GM12878 (cell line): ENCODE results near the gene RPP40. TPM values are rescaled to one million over a fixed set of nuclear protein-coding genes. Genes with fewer than 3 reads are reported as not detected.

ENCODE experiments used
- ATAC-seq: fragments of 200-7000 bp; cut with Tn5 transposase; 3 replicates; pipeline ENCODE4 v1.9.1; 2020; ENCODE audit warnings: mild to moderate bottlenecking, moderate library complexity
- BruUV-seq: library from RNA; stranded (reverse); fragments of 400-500 nt; replicated peaks from 2 replicates; lab custom pipeline; 2021; lab: Mats Ljungman, UMichigan
- CTCF ChIA-PET: fragments of 300-600 bp; sonication (Branson Sonifier 250); formaldehyde crosslinking; extraction: SDS; loops from one replicate; lab custom pipeline; 2021; ENCODE audit warnings: inconsistent platforms; lab: Yijun Ruan, JAX
- POLR2A ChIA-PET: fragments of 350-600 bp; formaldehyde crosslinking; extraction: SDS; loops from one replicate; lab custom pipeline; 2021; ENCODE audit warnings: inconsistent platforms; lab: Charles Lee
- RAD21 ChIA-PET: fragments of 300-600 bp; sonication (Branson Sonifier 250); formaldehyde crosslinking; loops from one replicate; lab custom pipeline; 2023; ENCODE audit warnings: antibody characterized with exemption; ENCODE audit not compliant: unreplicated experiment; lab: Charles Lee
- SMC1A ChIA-PET: fragments of 300-600 bp; sonication (Branson Sonifier 250); formaldehyde crosslinking; loops from one replicate; lab custom pipeline; 2023; ENCODE audit not compliant: unreplicated experiment, uncharacterized antibody; lab: Charles Lee
- DNase-seq: peaks from one replicate; pipeline ENCODE4 v3.0.0-alpha.2; 2011; ENCODE audit warnings: low read depth, low spot score
- FAIRE-seq: peaks from 3 replicates; lab custom pipeline; 2011; peaks lifted over from hg19 to GRCh38; lab: Jason Lieb, UNC
- H2AFZ ChIP-seq: 2 replicates; pipeline ENCODE4 v1.6.0; 2011; ENCODE audit warnings: low read depth, low read length, control low read depth; ENCODE audit not compliant: control insufficient read depth
- H3K27ac ChIP-seq: 2 replicates; pipeline ENCODE4 v1.5.1; 2011; ENCODE audit warnings: control low read depth; ENCODE audit not compliant: control insufficient read depth, insufficient read depth
- H3K27me3 ChIP-seq, 2 experiments: replicated peaks in 1 of 2; 2 replicates each; pipeline versions ENCODE4 v1.6.0 to v1.6.1; 2011; ENCODE audit warnings: low read length in 1 of 2; ENCODE audit not compliant: control insufficient read depth in 2 of 2, insufficient read depth in 2 of 2
- H3K36me3 ChIP-seq, 2 experiments: 2 replicates each; pipeline ENCODE4 v1.5.1; 2011; ENCODE audit warnings: low read length in 1 of 2; ENCODE audit not compliant: control insufficient read depth in 2 of 2, insufficient read depth in 2 of 2
- H3K4me1 ChIP-seq: 2 replicates; pipeline ENCODE4 v1.6.1; 2011; ENCODE audit warnings: mild to moderate bottlenecking, low read length, moderate library complexity, mixed read lengths; ENCODE audit not compliant: control insufficient read depth, insufficient read depth
- H3K4me2 ChIP-seq: 2 replicates; pipeline ENCODE4 v1.6.0; 2011; ENCODE audit warnings: control low read depth; ENCODE audit not compliant: control insufficient read depth, insufficient read depth
- H3K4me3 ChIP-seq: fragments of 200-600 bp; sonication (generic); 2 replicates; pipeline ENCODE4 v1.5.1; 2016
- H3K79me2 ChIP-seq: 2 replicates; pipeline ENCODE4 v1.6.0; 2011; ENCODE audit warnings: low read length; ENCODE audit not compliant: control insufficient read depth, insufficient read depth
- H3K9ac ChIP-seq: 2 replicates; pipeline ENCODE4 v1.8.0; 2011; ENCODE audit warnings: low read length, control low read depth, mixed read lengths; ENCODE audit not compliant: control insufficient read depth, insufficient read depth
- H3K9me3 ChIP-seq: replicated peaks from 3 replicates; pipeline ENCODE4 v1.5.1; 2011; ENCODE audit warnings: mild to moderate bottlenecking, low read length; ENCODE audit not compliant: control insufficient read depth, insufficient read depth
- H4K20me1 ChIP-seq: 2 replicates; pipeline ENCODE4 v1.6.0; 2011; ENCODE audit not compliant: control insufficient read depth, insufficient read depth
- ATF3 ChIP-seq: IDR thresholded peaks from 2 replicates; pipeline ENCODE4 v1.6.1; 2011; ENCODE audit warnings: low read depth, mild to moderate bottlenecking, low read length, moderate library complexity, borderline replicate concordance; ENCODE audit errors: extremely low read depth
- CEBPB ChIP-seq, 2 experiments: fragments of 150-350 bp in 1 of 2; IDR thresholded peaks; 2 replicates each; pipeline ENCODE4 v1.6.1; 2012 to 2014; ENCODE audit warnings: low read depth in 2 of 2, low read length in 2 of 2, borderline replicate concordance in 1 of 2, inconsistent platforms in 1 of 2
- KDM1A ChIP-seq: fragments of 200-600 bp; sonication (generic); IDR thresholded peaks from 2 replicates; pipeline ENCODE4 v1.6.1; 2016; ENCODE audit warnings: borderline replicate concordance
- LARP7 ChIP-seq: fragments of 450-650 bp; IDR thresholded peaks from 2 replicates; pipeline ENCODE4 v1.6.1; 2017; ENCODE audit warnings: mild to moderate bottlenecking
- MEF2A ChIP-seq: IDR thresholded peaks from 2 replicates; pipeline ENCODE4 v1.6.1; 2011; ENCODE audit warnings: low read depth, mild to moderate bottlenecking, low read length, moderate library complexity; ENCODE audit not compliant: insufficient read depth
- MEF2B ChIP-seq: fragments of 450-650 bp; IDR thresholded peaks from 2 replicates; pipeline ENCODE4 v1.6.1; 2018; ENCODE audit warnings: mild to moderate bottlenecking, moderate library complexity; ENCODE audit not compliant: partially characterized antibody, poor library complexity, severe bottlenecking
- MLLT1 ChIP-seq: fragments of 450-650 bp; IDR thresholded peaks from 2 replicates; pipeline ENCODE4 v1.6.1; 2016; ENCODE audit warnings: mild to moderate bottlenecking
- MYB ChIP-seq: fragments of 150-350 bp; IDR thresholded peaks from 2 replicates; pipeline ENCODE4 v1.6.1; 2014; ENCODE audit warnings: mild to moderate bottlenecking, low read depth, low read length, borderline replicate concordance
- NFIC ChIP-seq: IDR thresholded peaks from 2 replicates; pipeline ENCODE4 v1.6.1; 2012; ENCODE audit warnings: low read depth, mild to moderate bottlenecking, inconsistent platforms, low read length, moderate library complexity
- NR2F1 ChIP-seq: fragments of 450-650 bp; conservative IDR thresholded peaks from 2 replicates; pipeline ENCODE4 v1.6.1; 2017; ENCODE audit warnings: mild to moderate bottlenecking
- PAX5 ChIP-seq: IDR thresholded peaks from 2 replicates; pipeline ENCODE4 v1.6.1; 2011; ENCODE audit warnings: low read depth, low read length, borderline replicate concordance
- SP1 ChIP-seq: IDR thresholded peaks from one replicate; pipeline ENCODE4 v1.6.1; 2011; ENCODE audit warnings: low read depth, low read length
- STAT3 ChIP-seq: IDR thresholded peaks from 2 replicates; pipeline ENCODE4 v1.6.1; 2011; ENCODE audit warnings: low read depth, low read length, improper control_type of control experiment
- SUZ12 ChIP-seq: fragments of 200-600 bp; sonication (generic); IDR thresholded peaks from one replicate; pipeline ENCODE4 v1.6.1; 2018; ENCODE audit warnings: antibody characterized with exemption, mild to moderate bottlenecking; ENCODE audit not compliant: unreplicated experiment
- ZBED1 ChIP-seq: IDR thresholded peaks from 2 replicates; pipeline ENCODE4 v1.6.1; 2016; ENCODE audit warnings: borderline replicate concordance
- ZNF24 ChIP-seq: fragments of 450-650 bp; IDR thresholded peaks from 2 replicates; pipeline ENCODE4 v1.6.1; 2017; ENCODE audit warnings: antibody characterized with exemption, mild to moderate bottlenecking
- WGBS: methylation state at CpG from one replicate; pipeline ENCODE4 v1.1.6; 2016; ENCODE audit warnings: low lambda C conversion rate; ENCODE audit not compliant: insufficient replicate concordance, insufficient coverage; ENCODE audit errors: missing lambda C conversion rate; 5-methylcytosine and 5-hydroxymethylcytosine counted together
- in situ Hi-C: fragments of 300-500 bp; cut with MboI; formaldehyde crosslinking; loops from 9 replicates; pipeline ENCODE4 v1.14.3; 2018; ENCODE audit warnings: mixed read lengths
- intact Hi-C: fragments of 100-400 bp; cut with micrococcal nuclease; formaldehyde crosslinking; loops from one replicate; pipeline ENCODE4 v1.14.2; 2022; ENCODE audit not compliant: unreplicated experiment
- polyA plus RNA-seq, 11 experiments: library from polyadenylated mRNA; depleted of rRNA in 4 of 11; unstranded in 6 of 11; stranded (reverse) in 5 of 11; fragments of >200 nt; fragmentation: Nextera tagmentation in 4 of 11; fragmentation: Illumina TruSeq in 1 of 11; extraction: Ambion mirVana in 4 of 11; extraction: Trizol in 1 of 11; gene quantifications; 1 replicate in 1 of 11; 2 replicates in 10 of 11; pipeline versions ENCODE4 v1.2.1 to v1.2.3, GENCODE V29; 2011 to 2016; ENCODE audit warnings: inconsistent platforms in 2 of 11, missing spikeins in 2 of 11, low read depth in 1 of 11
- total RNA-seq, 4 experiments: library from RNA; depleted of rRNA in 3 of 4; stranded (reverse); fragments of >200 nt in 3 of 4; fragmentation: Illumina TruSeq in 1 of 4; extraction: Trizol in 1 of 4; gene quantifications; 2 replicates each; pipeline versions ENCODE4 v1.2.1 to v1.2.3, GENCODE V29; 2013 to 2021

The RPP40 gene
- total and polyA plus RNA-seq, 10 of the 15 experiments (the other 5 are each of a cell fraction or from before 2014, with no cell fraction given), result 5.6 to 46.3 (median 21.7) TPM

GRCh38 chr6:4981761-4982160 lies 22.1 kb downstream of the RPP40 start:
- Histone ChIP-seq H3K79me2 (no peaks in the 10 kb centered on the region), H3K9ac (no peak overlapping the region), H2AFZ (no peak overlapping the region), H3K27me3 (no peaks in the 10 kb centered on the region; a peak in 1 of 4 replicates), H3K4me1 (no peaks in the 10 kb centered on the region), H3K36me3 (no peaks in the 10 kb centered on the region), H3K27ac (no peak overlapping the region), H3K9me3 (peaks cover 1% of the 10 kb centered on the region; the same call in 1 of the 3 replicates), H3K4me2 (no peak overlapping the region), H3K4me3 (no peak overlapping the region), H4K20me1 (no peaks in the 10 kb centered on the region)
- no TSS peak for BruUV-seq
- ATAC-seq, result no peak
- in situ Hi-C loops (no loop called here), intact Hi-C loops (no loop called here)
- RAD21 ChIA-PET, result no interaction called here
- no peak for FAIRE-seq
- no peak for DNase-seq
- 48% methylated on average over 6 of the region's 6 CpGs for WGBS
- POLR2A ChIA-PET, result interaction anchor here (0.6 kb wide), 1 partner anchor 699 kb away, joined by 3 read pairs; no protein-coding TSS in a partner anchor
- TF ChIP-seq ZNF24 (no peak), MLLT1 (no peak), NFIC (no peak), STAT3 (no peak), MEF2B (no peak), SUZ12 (no peak), NR2F1 (no peak), SP1 (no peak), MEF2A (no peak), MYB (no peak), CEBPB (IDR thresholded peaks at IDR 0.05; ENCODE audit: borderline replicate concordance in 1 of 2, low read depth in 2 of 2, low read length in 2 of 2) (no peak), ZBED1 (no peak), LARP7 (no peak), ATF3 (no peak), PAX5 (no peak), KDM1A (no peak)
- CTCF ChIA-PET, result no interaction called here
- SMC1A ChIA-PET, result no interaction called here
